Left ventricle myocardium inferior (tissue), 1 donor: ENCODE results near the gene PAFAH1B2. TPM values are rescaled to one million over a fixed set of nuclear protein-coding genes. Genes with fewer than 3 reads are reported as not detected.
"Not testable (repeated sequence)": the region's sequence is repeated elsewhere in the genome, so short reads cannot be mapped to it uniquely, and the experiment has no call there.

Experiments
- DNase-seq: peaks from one replicate; pipeline ENCODE4 v3.0.0-alpha.2; 2020
- H3K27ac ChIP-seq: fragments of 200-600 bp; replicated peaks from 2 replicates; pipeline ENCODE4 v1.8.0; 2021
- H3K27me3 ChIP-seq: fragments of 200-600 bp; 2 replicates; pipeline ENCODE4 v1.8.0; 2021; ENCODE audit warnings: low read depth
- H3K36me3 ChIP-seq: fragments of 200-600 bp; 2 replicates; pipeline ENCODE4 v1.8.0; 2021
- H3K4me1 ChIP-seq: fragments of 200-600 bp; 2 replicates; pipeline ENCODE4 v1.8.0; 2021
- H3K4me3 ChIP-seq: fragments of 200-600 bp; 2 replicates; pipeline ENCODE4 v1.8.0; 2021; ENCODE audit warnings: mild to moderate bottlenecking, moderate library complexity
- H3K9me3 ChIP-seq: fragments of 200-600 bp; replicated peaks from 2 replicates; pipeline ENCODE4 v1.8.0; 2021
- intact Hi-C: fragments of 100-400 bp; cut with micrococcal nuclease; formaldehyde crosslinking; loops from one replicate; pipeline ENCODE4 v1.11.0; 2022
- total RNA-seq: library from RNA; stranded (reverse); fragmentation: NEBNext Ultra II Directional; extraction: Animal tissue kit (Norgen Biotek cat#: 25700); gene quantifications from one replicate; pipeline ENCODE4 v1.2.1, GENCODE V29; 2021
- TF ChIP-seq, protein P1 (sequence below): fragments of 200-600 bp; IDR thresholded peaks from 2 replicates; pipeline ENCODE4 v1.8.0; 2021; ENCODE audit warnings: antibody characterized with exemption, mild to moderate bottlenecking, borderline replicate concordance
- donor health status: DM: no; HTN: yes; CAD: no; lungs with severe emphysema.

The PAFAH1B2 gene
- total RNA-seq, 1 donor from 2014 or later: 51.5 TPM

DNA sequence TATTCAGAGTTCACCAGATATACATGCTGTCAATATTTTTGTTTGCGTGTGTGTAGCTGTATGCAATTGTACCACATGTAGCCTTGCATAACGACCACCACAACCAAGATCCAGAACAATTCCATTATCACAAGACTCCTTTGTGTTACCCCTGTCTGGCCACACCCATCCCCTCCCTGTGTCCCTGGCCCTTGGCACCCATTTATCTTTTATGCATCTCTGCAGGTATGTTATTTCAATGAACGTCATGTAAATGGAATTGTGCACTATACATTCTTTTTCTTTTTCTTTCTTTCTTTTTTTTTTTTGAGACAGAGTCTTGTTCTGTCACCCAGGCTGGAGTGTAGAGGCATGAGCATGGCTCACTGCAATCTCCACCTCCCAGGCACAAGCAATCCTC is 9.7 kb upstream of the PAFAH1B2 start:
- H3K4me3 ChIP-seq: no peak overlapping the region
- no peaks in the 10 kb centered on the region for H3K36me3 ChIP-seq
- no peaks in the 10 kb centered on the region for H3K27me3 ChIP-seq
- no peaks in the 10 kb centered on the region for H3K9me3 ChIP-seq
- no peaks in the 10 kb centered on the region for H3K4me1 ChIP-seq
- TF ChIP-seq, protein P1, sequence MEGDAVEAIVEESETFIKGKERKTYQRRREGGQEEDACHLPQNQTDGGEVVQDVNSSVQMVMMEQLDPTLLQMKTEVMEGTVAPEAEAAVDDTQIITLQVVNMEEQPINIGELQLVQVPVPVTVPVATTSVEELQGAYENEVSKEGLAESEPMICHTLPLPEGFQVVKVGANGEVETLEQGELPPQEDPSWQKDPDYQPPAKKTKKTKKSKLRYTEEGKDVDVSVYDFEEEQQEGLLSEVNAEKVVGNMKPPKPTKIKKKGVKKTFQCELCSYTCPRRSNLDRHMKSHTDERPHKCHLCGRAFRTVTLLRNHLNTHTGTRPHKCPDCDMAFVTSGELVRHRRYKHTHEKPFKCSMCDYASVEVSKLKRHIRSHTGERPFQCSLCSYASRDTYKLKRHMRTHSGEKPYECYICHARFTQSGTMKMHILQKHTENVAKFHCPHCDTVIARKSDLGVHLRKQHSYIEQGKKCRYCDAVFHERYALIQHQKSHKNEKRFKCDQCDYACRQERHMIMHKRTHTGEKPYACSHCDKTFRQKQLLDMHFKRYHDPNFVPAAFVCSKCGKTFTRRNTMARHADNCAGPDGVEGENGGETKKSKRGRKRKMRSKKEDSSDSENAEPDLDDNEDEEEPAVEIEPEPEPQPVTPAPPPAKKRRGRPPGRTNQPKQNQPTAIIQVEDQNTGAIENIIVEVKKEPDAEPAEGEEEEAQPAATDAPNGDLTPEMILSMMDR: no peak
- DNase-seq: no peak
- H3K27ac ChIP-seq: no peak overlapping the region
- intact Hi-C loops: loop anchor here (5.0 kb wide), 1 partner anchor 73 kb away; no protein-coding TSS in a partner anchor

DNA sequence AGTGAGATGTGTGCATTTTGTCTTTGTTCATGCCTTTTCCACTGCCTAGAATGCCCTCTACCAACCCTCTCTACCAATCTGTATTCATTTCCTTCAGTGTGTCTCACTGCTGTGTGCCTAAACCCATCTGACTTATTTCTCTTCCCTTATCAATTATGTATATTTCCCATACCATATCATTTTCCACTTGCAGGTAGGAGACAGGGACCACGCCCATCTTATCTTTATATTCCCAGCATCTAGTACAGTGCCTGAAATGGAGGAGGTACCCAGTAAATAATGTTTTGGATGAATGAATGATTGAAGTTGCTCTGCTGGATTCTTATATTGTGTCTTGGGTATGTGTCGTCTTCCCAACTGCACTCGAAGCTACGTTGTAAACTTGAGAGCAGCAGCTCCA is 9.1 kb upstream of the PAFAH1B2 start:
- H3K9me3 ChIP-seq, H3K27ac ChIP-seq, H3K36me3 ChIP-seq, H3K4me3 ChIP-seq, DNase-seq, H3K27me3 ChIP-seq, H3K4me1 ChIP-seq: not testable (repeated sequence)
- intact Hi-C loops: loop anchor here (5.0 kb wide), 1 partner anchor 72 kb away; no protein-coding TSS in a partner anchor

DNA sequence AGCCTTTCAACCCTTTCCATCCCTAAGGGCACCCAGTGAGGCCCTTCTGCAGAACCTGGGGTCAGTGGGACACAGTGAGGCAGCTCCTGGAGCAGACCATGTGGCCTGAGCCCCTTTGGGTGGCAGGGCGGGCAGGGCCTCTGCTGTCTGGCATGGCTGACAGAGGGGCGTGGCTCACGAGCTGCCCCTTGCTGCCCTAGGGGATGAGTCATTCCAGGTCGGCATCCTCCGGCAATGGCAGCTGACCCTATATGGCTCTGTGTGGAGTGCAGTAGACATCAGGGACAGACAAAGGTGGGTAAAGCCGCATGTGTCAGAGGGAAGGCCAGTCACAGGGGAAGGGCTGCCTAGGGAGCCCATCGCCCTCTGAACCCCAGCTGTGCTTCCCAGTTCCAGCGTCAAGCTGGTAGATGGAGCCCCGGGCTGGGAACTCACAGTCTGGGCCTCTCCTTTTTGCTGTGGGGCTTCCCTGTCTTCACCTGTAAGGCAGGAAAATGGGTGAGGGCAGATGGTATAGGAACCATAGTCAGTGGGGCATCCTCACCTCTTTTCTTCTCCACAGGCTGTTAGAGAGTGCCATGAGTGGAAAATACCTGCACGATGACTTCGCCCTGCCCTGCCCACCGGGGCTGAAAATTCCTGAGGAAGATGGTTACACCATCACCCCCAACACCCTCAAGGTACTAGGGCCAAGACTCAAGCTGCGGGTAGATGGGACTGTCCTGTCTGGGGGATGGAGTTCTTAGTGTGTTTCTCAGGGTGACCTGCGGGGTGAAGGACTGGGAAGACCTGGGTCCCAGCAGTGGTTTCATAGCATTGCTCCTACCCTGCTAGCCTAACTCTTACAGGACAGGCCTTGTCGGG is 6.6 kb upstream of the PAFAH1B2 start:
- H3K36me3 ChIP-seq, H3K9me3 ChIP-seq, H3K4me3 ChIP-seq, H3K4me1 ChIP-seq, DNase-seq, intact Hi-C loops, H3K27ac ChIP-seq, H3K27me3 ChIP-seq: not testable (repeated sequence)

DNA sequence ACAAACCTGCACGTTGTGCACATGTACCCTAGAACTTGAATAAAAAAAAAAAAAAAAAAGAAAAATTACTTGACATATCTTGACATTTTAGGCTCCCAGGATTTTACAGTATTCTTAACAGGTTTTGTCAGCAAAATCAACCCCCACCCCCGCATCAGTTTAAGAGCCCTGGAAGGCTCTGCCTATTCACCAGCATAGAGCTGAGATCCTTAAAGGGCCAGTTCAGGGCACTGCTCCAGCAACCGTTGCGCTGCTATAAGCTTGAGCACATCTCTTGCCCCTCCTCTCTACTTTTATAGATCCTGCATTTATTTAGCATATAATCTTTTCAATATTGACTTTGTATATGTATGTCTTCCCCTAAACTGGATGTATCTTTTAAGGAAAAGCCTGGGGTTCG is 697 bp upstream of the PAFAH1B2 start:
- peaks cover 12% of the 10 kb centered on the region for H3K36me3 ChIP-seq
- TF ChIP-seq, protein P1: no peak
- no peaks in the 10 kb centered on the region for H3K27me3 ChIP-seq
- H3K27ac ChIP-seq: peak overlapping the region; percentile 94
- intact Hi-C loops: no loop called here
- peak overlapping the region; percentile 83 for H3K4me3 ChIP-seq
- no peaks in the 10 kb centered on the region for H3K9me3 ChIP-seq
- H3K4me1 ChIP-seq: peaks cover 52% of the 10 kb centered on the region
- DNase-seq: peak; percentile 40

DNA sequence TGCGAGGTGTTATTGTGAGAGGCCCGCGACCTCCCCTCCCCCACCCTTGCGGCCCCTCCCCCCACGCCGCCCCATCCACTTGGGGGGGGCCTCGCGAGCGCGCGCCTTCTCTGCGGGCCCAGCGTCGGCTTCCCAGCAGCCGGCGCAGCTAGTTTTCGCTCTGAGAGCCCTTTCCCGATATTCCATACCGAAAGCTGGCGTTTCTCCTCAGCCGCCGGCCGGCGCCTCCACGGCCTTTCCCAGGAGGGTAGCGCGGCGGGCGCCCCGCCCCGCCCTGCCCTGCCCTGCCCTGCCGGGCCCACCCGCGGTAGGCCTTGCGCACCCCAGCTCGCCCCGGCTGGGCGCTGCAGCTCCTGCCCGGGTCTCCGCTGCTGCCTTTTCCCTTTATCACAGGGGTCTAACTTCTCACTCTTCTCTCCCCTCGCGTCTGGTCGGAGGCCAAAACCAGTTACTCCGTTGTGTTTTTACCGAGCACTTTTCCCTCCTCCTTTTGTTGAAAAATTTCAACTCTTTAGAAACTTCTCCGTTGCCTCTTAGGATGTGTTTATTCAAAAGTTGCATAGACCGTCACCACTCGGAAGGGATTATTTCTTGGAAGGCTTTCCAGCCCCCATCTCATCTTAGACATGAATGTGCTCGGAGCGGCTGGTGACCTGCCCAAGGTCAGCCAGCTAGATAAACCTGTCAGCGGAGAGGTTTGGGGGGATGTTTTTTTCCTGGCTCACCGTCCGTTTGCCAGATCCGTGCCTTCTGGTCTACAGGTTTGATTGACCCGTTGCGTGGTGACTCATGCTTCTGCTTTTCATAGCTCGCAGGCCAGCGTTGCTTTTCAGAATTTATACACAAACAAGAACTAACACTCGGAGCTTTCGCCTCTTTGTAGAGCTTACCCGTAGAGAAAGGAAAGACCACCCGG is 648 bp downstream of the PAFAH1B2 start:
- peak overlapping the region; percentile 83 for H3K4me3 ChIP-seq
- DNase-seq: peak; percentile 61
- intact Hi-C loops: no loop called here
- H3K36me3 ChIP-seq: peaks cover 12% of the 10 kb centered on the region
- peaks cover 66% of the 10 kb centered on the region for H3K4me1 ChIP-seq
- TF ChIP-seq, protein P1: no peak
- no peaks in the 10 kb centered on the region for H3K9me3 ChIP-seq
- peak overlapping the region; percentile 94 for H3K27ac ChIP-seq
- H3K27me3 ChIP-seq: no peaks in the 10 kb centered on the region

DNA sequence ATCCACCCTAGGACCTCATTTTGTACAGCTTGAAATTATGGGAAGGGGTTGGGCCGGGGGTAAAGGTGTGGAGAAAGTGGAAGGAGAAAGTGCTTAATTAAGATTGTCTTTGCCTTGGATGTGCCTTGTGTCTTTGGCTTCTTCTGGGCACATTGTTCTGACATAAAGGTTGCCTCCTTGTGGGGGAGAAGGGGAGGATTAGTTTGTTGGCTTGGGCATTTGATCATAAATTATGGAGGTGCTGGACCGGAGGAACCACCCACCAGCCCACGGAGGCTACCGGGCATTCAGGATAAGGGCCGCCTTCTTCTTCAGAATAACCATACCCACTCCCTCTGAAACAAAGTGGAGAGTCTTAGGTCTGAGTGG is 1.3 kb downstream of the PAFAH1B2 start:
- Histone ChIP-seq H3K4me1 (peaks cover 71% of the 10 kb centered on the region), H3K27ac (peak overlapping the region; percentile 94), H3K27me3 (no peaks in the 10 kb centered on the region), H3K4me3 (peak overlapping the region; percentile 83), H3K36me3 (peaks cover 12% of the 10 kb centered on the region), H3K9me3 (no peaks in the 10 kb centered on the region)
- intact Hi-C loops: no loop called here
- TF ChIP-seq, protein P1: peak; percentile 15
- no peak for DNase-seq
